ENCODE data around the gene ZNF48.

DNA sequence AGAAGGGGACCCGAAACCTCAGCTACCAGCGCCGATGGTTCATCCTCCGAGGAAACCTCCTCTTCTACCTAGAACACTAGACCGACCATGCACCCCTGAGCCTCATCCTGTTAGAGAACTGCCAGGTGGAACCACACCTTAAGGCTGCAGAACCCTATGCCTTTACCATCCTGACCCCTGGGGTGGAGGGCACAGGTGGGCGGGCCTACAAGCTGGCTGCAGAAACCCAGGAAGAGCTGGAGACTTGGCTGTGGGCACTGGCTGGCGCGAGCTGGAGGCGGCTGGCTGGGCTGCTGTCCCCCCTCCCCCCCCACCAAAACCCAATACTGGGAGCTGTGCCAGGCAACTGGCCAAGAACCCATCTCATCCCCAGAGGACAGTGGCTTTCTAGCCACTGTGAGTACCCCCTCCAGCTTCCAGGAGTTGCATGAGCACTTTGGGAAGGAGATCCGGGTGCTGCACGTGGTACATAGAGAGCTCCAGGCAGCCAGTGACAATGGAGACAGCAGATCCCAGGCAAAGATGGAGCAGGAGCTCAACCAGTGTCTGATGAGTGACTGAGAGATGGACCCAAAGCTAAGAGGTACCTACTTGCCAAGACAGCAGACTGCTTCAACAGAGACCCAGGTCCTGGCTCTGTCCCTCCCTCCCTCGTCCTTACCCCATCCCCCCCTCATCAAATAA is 38.7 kb upstream of the ZNF48 start:
- TF ChIP-seq, protein P1, sequence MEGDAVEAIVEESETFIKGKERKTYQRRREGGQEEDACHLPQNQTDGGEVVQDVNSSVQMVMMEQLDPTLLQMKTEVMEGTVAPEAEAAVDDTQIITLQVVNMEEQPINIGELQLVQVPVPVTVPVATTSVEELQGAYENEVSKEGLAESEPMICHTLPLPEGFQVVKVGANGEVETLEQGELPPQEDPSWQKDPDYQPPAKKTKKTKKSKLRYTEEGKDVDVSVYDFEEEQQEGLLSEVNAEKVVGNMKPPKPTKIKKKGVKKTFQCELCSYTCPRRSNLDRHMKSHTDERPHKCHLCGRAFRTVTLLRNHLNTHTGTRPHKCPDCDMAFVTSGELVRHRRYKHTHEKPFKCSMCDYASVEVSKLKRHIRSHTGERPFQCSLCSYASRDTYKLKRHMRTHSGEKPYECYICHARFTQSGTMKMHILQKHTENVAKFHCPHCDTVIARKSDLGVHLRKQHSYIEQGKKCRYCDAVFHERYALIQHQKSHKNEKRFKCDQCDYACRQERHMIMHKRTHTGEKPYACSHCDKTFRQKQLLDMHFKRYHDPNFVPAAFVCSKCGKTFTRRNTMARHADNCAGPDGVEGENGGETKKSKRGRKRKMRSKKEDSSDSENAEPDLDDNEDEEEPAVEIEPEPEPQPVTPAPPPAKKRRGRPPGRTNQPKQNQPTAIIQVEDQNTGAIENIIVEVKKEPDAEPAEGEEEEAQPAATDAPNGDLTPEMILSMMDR (IDR thresholded peaks at IDR 0.05) = no peak
- TF ChIP-seq POLR2A (IDR thresholded peaks at IDR 0.05) = no peak
- TF ChIP-seq EP300 (IDR thresholded peaks at IDR 0.05) = no peak
- TF ChIP-seq POLR2AphosphoS5 (IDR thresholded peaks at IDR 0.05) = no peak
